GM23338 (cell line): ENCODE results near the gene PIBF1. TPM values are rescaled to one million over a fixed set of nuclear protein-coding genes. Genes with fewer than 3 reads are reported as not detected.
"Not testable (repeated sequence)": the region's sequence is repeated elsewhere in the genome, so short reads cannot be mapped to it uniquely, and the experiment has no call there.

Experiments used
- ATAC-seq: fragments of 200-7000 bp; cut with Tn5 transposase; 3 replicates; pipeline ENCODE4 v1.9.1; 2020
- DNase-seq: peaks from one replicate; pipeline ENCODE4 v3.0.0-alpha.2; 2015; ENCODE audit warnings: low spot score
- H2AFZ ChIP-seq: fragments of 200-600 bp; sonication (generic); 2 replicates; pipeline ENCODE4 v1.8.0; 2016; ENCODE audit warnings: antibody characterized with exemption, mild to moderate bottlenecking, moderate library complexity
- H3F3A ChIP-seq: fragments of 200-600 bp; sonication (generic); replicated peaks from 2 replicates; pipeline ENCODE4 v1.8.0; 2017; ENCODE audit warnings: antibody characterized with exemption, mixed run types, low read depth
- H3K27ac ChIP-seq: fragments of 200-600 bp; sonication (generic); 2 replicates; pipeline ENCODE4 v1.6.1; 2016; ENCODE audit warnings: low read depth
- H3K27me3 ChIP-seq: fragments of 200-600 bp; sonication (generic); 2 replicates; pipeline ENCODE4 v1.8.0; 2016; ENCODE audit warnings: mild to moderate bottlenecking, mixed run types, moderate library complexity; ENCODE audit not compliant: insufficient read depth
- H3K36me3 ChIP-seq: fragments of 200-600 bp; sonication (generic); 2 replicates; pipeline ENCODE4 v1.8.0; 2016; ENCODE audit warnings: mild to moderate bottlenecking; ENCODE audit not compliant: insufficient read depth
- H3K4me1 ChIP-seq: fragments of 200-600 bp; sonication (generic); 2 replicates; pipeline ENCODE4 v1.8.0; 2016; ENCODE audit warnings: mild to moderate bottlenecking, moderate library complexity; ENCODE audit not compliant: insufficient read depth
- H3K4me2 ChIP-seq: fragments of 200-600 bp; sonication (generic); 2 replicates; pipeline ENCODE4 v1.7.1; 2017; ENCODE audit warnings: mixed run types
- H3K4me3 ChIP-seq: fragments of 200-600 bp; sonication (generic); 2 replicates; pipeline ENCODE4 v1.6.1; 2016; ENCODE audit warnings: mixed run types
- H3K79me2 ChIP-seq: fragments of 200-600 bp; sonication (generic); replicated peaks from 2 replicates; pipeline ENCODE4 v1.8.0; 2017; ENCODE audit warnings: mild to moderate bottlenecking; ENCODE audit not compliant: insufficient read depth
- H3K9me2 ChIP-seq: fragments of 200-600 bp; sonication (generic); 2 replicates; pipeline ENCODE4 v1.8.0; 2017; ENCODE audit not compliant: insufficient read depth
- H4K20me1 ChIP-seq: fragments of 200-600 bp; sonication (generic); replicated peaks from 2 replicates; pipeline ENCODE4 v1.8.0; 2017; ENCODE audit warnings: mild to moderate bottlenecking; ENCODE audit not compliant: insufficient read depth
- H3K27ac Mint-ChIP-seq: 2 replicates; pipeline ENCODE4 v1.8.0; 2020; ENCODE audit warnings: inconsistent platforms, mild to moderate bottlenecking, moderate library complexity, mixed read lengths
- H3K27me3 Mint-ChIP-seq: 3 replicates; pipeline ENCODE4 v1.8.0; 2022; ENCODE audit warnings: low read depth, mild to moderate bottlenecking, moderate library complexity, mixed read lengths, inconsistent platforms; ENCODE audit not compliant: insufficient read depth, poor library complexity
- H3K36me3 Mint-ChIP-seq: 3 replicates; pipeline ENCODE4 v1.8.0; 2021; ENCODE audit warnings: low read depth, mild to moderate bottlenecking, inconsistent platforms, moderate library complexity, mixed read lengths
- H3K4me1 Mint-ChIP-seq: 3 replicates; pipeline ENCODE4 v1.8.0; 2020; ENCODE audit warnings: mild to moderate bottlenecking, inconsistent platforms, mixed read lengths
- H3K4me3 Mint-ChIP-seq: 3 replicates; pipeline ENCODE4 v1.8.0; 2021; ENCODE audit warnings: moderate library complexity, mild to moderate bottlenecking, inconsistent platforms, mixed read lengths
- H3K9me3 Mint-ChIP-seq: 3 replicates; pipeline ENCODE4 v1.8.0; 2020; ENCODE audit warnings: moderate library complexity, mild to moderate bottlenecking, inconsistent platforms, mixed read lengths
- CTCF ChIP-seq, 2 experiments: fragments of 200-600 bp in 1 of 2; sonication (generic) in 1 of 2; conservative IDR thresholded peaks; 2 replicates each; pipeline versions ENCODE4 v1.5.1 to v1.6.1; 2016 to 2017; ENCODE audit warnings: antibody characterized with exemption in 2 of 2, low read depth in 2 of 2, mild to moderate bottlenecking in 2 of 2, moderate library complexity in 1 of 2
- ETS1 ChIP-seq: IDR thresholded peaks from 2 replicates; pipeline ENCODE4 v1.6.1; 2016; ENCODE audit warnings: antibody characterized with exemption
- EZH2 ChIP-seq: fragments of 200-600 bp; sonication (generic); IDR thresholded peaks from one replicate; pipeline ENCODE4 v1.8.0; 2017; ENCODE audit warnings: antibody characterized with exemption, mild to moderate bottlenecking, low read depth; ENCODE audit not compliant: unreplicated experiment
- EZH2phosphoT487 ChIP-seq: fragments of 200-600 bp; sonication (generic); IDR thresholded peaks from one replicate; pipeline ENCODE4 v1.8.1; 2018; ENCODE audit warnings: antibody characterized with exemption; ENCODE audit not compliant: unreplicated experiment
- NANOG ChIP-seq: IDR thresholded peaks from 2 replicates; pipeline ENCODE4 v1.6.1; 2016; ENCODE audit warnings: antibody characterized with exemption, borderline replicate concordance
- POLR2AphosphoS5 ChIP-seq: IDR thresholded peaks from 2 replicates; pipeline ENCODE4 v1.6.1; 2016; ENCODE audit warnings: antibody characterized with exemption, low read depth
- REST ChIP-seq: IDR thresholded peaks from one replicate; pipeline ENCODE4 v1.6.1; 2018; ENCODE audit warnings: antibody characterized with exemption; ENCODE audit not compliant: unreplicated experiment
- STAT1 ChIP-seq: IDR thresholded peaks from one replicate; pipeline ENCODE4 v1.6.1; 2016; ENCODE audit warnings: antibody characterized with exemption; ENCODE audit not compliant: unreplicated experiment
- ZNF114 ChIP-seq: fragments of 250-450 bp; sonication (Bioruptor Pico); IDR thresholded peaks from 2 replicates; pipeline ENCODE4 v1.5.0; 2020; ENCODE audit warnings: mild to moderate bottlenecking, moderate library complexity
- polyA plus RNA-seq: library from polyadenylated mRNA; unstranded; fragments of >200 nt; fragmentation: Nextera tagmentation; extraction: Ambion mirVana; gene quantifications from 2 replicates; pipeline ENCODE4 v1.2.1, GENCODE V29; 2016
- total RNA-seq: library from RNA; depleted of rRNA; stranded (reverse); fragments of >200 nt; shearing (Covaris generic); gene quantifications from 2 replicates; pipeline ENCODE4 v1.2.3, GENCODE V29; 2014

The PIBF1 gene
- total and polyA plus RNA-seq, 2 experiments from 2014 or later = 14.9 to 22.6 TPM

- TF ChIP-seq REST = no peak
- TF ChIP-seq EZH2phosphoT487 = no peak
- no peak for TF ChIP-seq NANOG
- TF ChIP-seq ETS1 = no peak
- TF ChIP-seq POLR2AphosphoS5 = no peak
- TF ChIP-seq EZH2 = no peak
- TF ChIP-seq CTCF (conservative IDR thresholded peaks at IDR 0.05; ENCODE audit: low read depth in 2 of 2) = no peak
Measured at GRCh38 chr13:73045031-73045430, 263.1 kb downstream of the PIBF1 start (continued).

GRCh38 chr13:73048615-73049014 lies 266.7 kb downstream of the PIBF1 start:
- DNase-seq, H3K27ac Mint-ChIP-seq, H3K4me1 Mint-ChIP-seq, H3K4me1 ChIP-seq, H3K9me3 Mint-ChIP-seq, H3K27me3 ChIP-seq, H4K20me1 ChIP-seq, H3F3A ChIP-seq, H3K79me2 ChIP-seq, H3K27ac ChIP-seq, H3K4me3 Mint-ChIP-seq, H3K36me3 ChIP-seq, H3K36me3 Mint-ChIP-seq, H3K4me2 ChIP-seq, H3K4me3 ChIP-seq, H2AFZ ChIP-seq, H3K9me2 ChIP-seq, ATAC-seq, H3K27me3 Mint-ChIP-seq: not testable (repeated sequence)

GRCh38 chr13:73054712-73055111 lies 272.8 kb downstream of the PIBF1 start:
- Histone ChIP-seq H3K9me2 (no peaks in the 10 kb centered on the region), H3K4me3 (no peak overlapping the region), H3K79me2 (no peaks in the 10 kb centered on the region), H3F3A (no peaks in the 10 kb centered on the region), H3K4me2 (no peak overlapping the region), H4K20me1 (no peaks in the 10 kb centered on the region), H3K27ac (no peak overlapping the region), H3K36me3 (no peaks in the 10 kb centered on the region), H3K27me3 (peaks cover 24% of the 10 kb centered on the region), H2AFZ (no peak overlapping the region), H3K4me1 (peaks cover 9% of the 10 kb centered on the region; the same call in 1 of the 2 replicates)
- peaks cover 15% of the 10 kb centered on the region for H3K27me3 Mint-ChIP-seq
- TF ChIP-seq CTCF (conservative IDR thresholded peaks at IDR 0.05; ENCODE audit: low read depth in 2 of 2) = no peak
- no peak for TF ChIP-seq ZNF114 (CRISPR knock-in tag)
- no peak for TF ChIP-seq STAT1
- DNase-seq (no peak), ATAC-seq (no peak)
- no peaks in the 10 kb centered on the region; the same call in 2 of the 3 replicates for H3K9me3 Mint-ChIP-seq
- peaks cover 21% of the 10 kb centered on the region; the same call in 2 of the 3 replicates for H3K4me1 Mint-ChIP-seq
- H3K4me3 Mint-ChIP-seq = no peak overlapping the region
- no peaks in the 10 kb centered on the region; the same call in 2 of the 3 replicates for H3K36me3 Mint-ChIP-seq
- no peak overlapping the region for H3K27ac Mint-ChIP-seq
